ENCODE data around the gene NYNRIN. TPM values are rescaled to one million over a fixed set of nuclear protein-coding genes. Genes with fewer than 3 reads are reported as not detected.
A peak's percentile ranks its signal among the peaks of the same experiment; 100 is the strongest.

The NYNRIN gene
- total and polyA plus RNA-seq, 2 experiments from 2014 or later = 3.1 to 20.0 TPM

DNA sequence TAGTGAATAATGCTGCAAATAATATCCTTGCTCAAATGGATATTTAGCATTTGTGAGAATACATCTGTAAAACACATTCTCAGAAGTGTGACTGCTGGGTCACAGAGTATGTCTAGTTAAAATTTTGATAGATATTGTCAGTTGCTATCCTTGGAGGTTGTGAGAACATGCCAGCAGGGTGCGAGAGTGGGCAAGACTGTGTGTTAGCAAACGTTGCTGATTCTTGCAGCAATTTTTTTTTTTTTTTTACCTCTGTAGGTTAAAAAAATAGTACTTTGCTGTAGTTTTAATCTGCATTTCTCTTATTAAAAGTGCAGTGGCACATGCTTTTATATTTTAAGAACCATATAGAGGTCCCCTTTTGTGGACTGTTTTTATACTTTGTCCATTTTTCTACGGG is 4.5 kb upstream of the NYNRIN start (continued):
- TF ChIP-seq, protein P1, sequence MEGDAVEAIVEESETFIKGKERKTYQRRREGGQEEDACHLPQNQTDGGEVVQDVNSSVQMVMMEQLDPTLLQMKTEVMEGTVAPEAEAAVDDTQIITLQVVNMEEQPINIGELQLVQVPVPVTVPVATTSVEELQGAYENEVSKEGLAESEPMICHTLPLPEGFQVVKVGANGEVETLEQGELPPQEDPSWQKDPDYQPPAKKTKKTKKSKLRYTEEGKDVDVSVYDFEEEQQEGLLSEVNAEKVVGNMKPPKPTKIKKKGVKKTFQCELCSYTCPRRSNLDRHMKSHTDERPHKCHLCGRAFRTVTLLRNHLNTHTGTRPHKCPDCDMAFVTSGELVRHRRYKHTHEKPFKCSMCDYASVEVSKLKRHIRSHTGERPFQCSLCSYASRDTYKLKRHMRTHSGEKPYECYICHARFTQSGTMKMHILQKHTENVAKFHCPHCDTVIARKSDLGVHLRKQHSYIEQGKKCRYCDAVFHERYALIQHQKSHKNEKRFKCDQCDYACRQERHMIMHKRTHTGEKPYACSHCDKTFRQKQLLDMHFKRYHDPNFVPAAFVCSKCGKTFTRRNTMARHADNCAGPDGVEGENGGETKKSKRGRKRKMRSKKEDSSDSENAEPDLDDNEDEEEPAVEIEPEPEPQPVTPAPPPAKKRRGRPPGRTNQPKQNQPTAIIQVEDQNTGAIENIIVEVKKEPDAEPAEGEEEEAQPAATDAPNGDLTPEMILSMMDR (conservative IDR thresholded peaks at IDR 0.05; ENCODE audit: low read depth in 2 of 2) = 0 out of 4 replicates have a peak, but pooled peaks of 1 of the 2 experiments have one; percentile 17
- TF ChIP-seq, protein P2, sequence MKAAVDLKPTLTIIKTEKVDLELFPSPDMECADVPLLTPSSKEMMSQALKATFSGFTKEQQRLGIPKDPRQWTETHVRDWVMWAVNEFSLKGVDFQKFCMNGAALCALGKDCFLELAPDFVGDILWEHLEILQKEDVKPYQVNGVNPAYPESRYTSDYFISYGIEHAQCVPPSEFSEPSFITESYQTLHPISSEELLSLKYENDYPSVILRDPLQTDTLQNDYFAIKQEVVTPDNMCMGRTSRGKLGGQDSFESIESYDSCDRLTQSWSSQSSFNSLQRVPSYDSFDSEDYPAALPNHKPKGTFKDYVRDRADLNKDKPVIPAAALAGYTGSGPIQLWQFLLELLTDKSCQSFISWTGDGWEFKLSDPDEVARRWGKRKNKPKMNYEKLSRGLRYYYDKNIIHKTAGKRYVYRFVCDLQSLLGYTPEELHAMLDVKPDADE (IDR thresholded peaks at IDR 0.05) = no peak
- TF ChIP-seq CREB1 (CRISPR knock-in tag; IDR thresholded peaks at IDR 0.05; ENCODE audit: low read depth) (no peak), NANOG (IDR thresholded peaks at IDR 0.05; ENCODE audit: borderline replicate concordance) (no peak), STAT1 (IDR thresholded peaks at IDR 0.05; ENCODE audit: unreplicated experiment) (no peak), ZNF114 (CRISPR knock-in tag; IDR thresholded peaks at IDR 0.05) (no peak)

DNA sequence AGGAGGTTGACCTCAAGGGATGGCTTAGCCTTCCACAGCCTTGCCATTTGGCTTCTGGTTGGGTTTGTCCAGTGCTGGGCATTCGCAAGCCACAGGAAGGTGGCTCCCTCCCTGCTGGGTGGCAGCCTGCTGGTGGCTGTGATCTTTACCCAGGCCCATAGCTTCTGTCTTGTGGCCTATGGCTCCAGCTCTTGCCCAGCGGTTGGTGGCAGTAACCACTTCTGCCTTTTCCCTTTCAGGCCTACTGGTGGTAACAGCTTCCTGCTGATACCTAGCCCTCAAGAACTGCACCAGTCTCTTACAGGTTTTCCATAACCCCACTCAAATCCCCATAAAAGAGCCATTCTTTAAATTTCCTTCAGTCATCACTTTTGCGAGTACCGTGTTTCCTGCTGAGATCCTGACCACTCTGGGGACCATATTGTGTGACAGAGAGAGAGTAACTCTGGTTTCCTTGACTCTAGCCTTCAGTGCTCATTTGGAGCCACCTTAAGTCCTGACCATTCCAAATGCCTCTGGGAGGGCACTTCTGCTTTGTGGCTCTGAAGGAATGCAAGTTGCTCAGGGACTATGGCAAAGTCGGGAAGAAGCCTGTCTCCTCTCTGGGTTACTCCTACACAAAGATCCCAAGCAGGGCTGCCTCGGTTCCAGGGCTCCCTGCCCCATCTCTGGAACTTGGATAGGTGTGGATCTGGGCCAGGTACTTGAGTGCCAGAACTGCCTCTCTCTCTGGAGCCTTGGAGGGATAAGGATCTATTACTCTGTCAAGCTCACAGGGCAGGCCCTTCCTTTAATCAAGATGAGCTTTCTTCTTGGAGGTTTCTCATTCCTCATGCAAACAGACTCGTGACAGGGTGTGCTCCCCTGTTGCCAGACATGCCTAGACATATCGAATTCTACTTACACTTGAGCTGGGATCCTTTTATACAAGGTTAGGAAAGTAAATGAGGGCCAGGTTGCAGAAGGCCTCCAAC is 2.9 kb upstream of the NYNRIN start:
- no peaks in the 10 kb centered on the region for H3K79me2 ChIP-seq (replicated peaks; ENCODE audit: insufficient read depth)
- no peak overlapping the region for H3K27ac ChIP-seq (ENCODE audit: low read depth)
- DNase-seq (ENCODE audit: low spot score) (no peak), ATAC-seq (no peak)
- H3K27me3 ChIP-seq (ENCODE audit: insufficient read depth) = peaks cover 18% of the 10 kb centered on the region; the same call in 1 of the 2 replicates
- TF ChIP-seq STAT1 (IDR thresholded peaks at IDR 0.05; ENCODE audit: unreplicated experiment) (no peak), CREB1 (CRISPR knock-in tag; IDR thresholded peaks at IDR 0.05; ENCODE audit: low read depth) (no peak), ZNF114 (CRISPR knock-in tag; IDR thresholded peaks at IDR 0.05) (no peak), ZNF331 (CRISPR knock-in tag; IDR thresholded peaks at IDR 0.05; ENCODE audit: low read depth) (no peak), EZH2phosphoT487 (IDR thresholded peaks at IDR 0.05; ENCODE audit: unreplicated experiment) (no peak)
- TF ChIP-seq, protein P1 (conservative IDR thresholded peaks at IDR 0.05; ENCODE audit: low read depth in 2 of 2) = no peak
- TF ChIP-seq, protein P2 (IDR thresholded peaks at IDR 0.05) = no peak
- TF ChIP-seq, protein P3, sequence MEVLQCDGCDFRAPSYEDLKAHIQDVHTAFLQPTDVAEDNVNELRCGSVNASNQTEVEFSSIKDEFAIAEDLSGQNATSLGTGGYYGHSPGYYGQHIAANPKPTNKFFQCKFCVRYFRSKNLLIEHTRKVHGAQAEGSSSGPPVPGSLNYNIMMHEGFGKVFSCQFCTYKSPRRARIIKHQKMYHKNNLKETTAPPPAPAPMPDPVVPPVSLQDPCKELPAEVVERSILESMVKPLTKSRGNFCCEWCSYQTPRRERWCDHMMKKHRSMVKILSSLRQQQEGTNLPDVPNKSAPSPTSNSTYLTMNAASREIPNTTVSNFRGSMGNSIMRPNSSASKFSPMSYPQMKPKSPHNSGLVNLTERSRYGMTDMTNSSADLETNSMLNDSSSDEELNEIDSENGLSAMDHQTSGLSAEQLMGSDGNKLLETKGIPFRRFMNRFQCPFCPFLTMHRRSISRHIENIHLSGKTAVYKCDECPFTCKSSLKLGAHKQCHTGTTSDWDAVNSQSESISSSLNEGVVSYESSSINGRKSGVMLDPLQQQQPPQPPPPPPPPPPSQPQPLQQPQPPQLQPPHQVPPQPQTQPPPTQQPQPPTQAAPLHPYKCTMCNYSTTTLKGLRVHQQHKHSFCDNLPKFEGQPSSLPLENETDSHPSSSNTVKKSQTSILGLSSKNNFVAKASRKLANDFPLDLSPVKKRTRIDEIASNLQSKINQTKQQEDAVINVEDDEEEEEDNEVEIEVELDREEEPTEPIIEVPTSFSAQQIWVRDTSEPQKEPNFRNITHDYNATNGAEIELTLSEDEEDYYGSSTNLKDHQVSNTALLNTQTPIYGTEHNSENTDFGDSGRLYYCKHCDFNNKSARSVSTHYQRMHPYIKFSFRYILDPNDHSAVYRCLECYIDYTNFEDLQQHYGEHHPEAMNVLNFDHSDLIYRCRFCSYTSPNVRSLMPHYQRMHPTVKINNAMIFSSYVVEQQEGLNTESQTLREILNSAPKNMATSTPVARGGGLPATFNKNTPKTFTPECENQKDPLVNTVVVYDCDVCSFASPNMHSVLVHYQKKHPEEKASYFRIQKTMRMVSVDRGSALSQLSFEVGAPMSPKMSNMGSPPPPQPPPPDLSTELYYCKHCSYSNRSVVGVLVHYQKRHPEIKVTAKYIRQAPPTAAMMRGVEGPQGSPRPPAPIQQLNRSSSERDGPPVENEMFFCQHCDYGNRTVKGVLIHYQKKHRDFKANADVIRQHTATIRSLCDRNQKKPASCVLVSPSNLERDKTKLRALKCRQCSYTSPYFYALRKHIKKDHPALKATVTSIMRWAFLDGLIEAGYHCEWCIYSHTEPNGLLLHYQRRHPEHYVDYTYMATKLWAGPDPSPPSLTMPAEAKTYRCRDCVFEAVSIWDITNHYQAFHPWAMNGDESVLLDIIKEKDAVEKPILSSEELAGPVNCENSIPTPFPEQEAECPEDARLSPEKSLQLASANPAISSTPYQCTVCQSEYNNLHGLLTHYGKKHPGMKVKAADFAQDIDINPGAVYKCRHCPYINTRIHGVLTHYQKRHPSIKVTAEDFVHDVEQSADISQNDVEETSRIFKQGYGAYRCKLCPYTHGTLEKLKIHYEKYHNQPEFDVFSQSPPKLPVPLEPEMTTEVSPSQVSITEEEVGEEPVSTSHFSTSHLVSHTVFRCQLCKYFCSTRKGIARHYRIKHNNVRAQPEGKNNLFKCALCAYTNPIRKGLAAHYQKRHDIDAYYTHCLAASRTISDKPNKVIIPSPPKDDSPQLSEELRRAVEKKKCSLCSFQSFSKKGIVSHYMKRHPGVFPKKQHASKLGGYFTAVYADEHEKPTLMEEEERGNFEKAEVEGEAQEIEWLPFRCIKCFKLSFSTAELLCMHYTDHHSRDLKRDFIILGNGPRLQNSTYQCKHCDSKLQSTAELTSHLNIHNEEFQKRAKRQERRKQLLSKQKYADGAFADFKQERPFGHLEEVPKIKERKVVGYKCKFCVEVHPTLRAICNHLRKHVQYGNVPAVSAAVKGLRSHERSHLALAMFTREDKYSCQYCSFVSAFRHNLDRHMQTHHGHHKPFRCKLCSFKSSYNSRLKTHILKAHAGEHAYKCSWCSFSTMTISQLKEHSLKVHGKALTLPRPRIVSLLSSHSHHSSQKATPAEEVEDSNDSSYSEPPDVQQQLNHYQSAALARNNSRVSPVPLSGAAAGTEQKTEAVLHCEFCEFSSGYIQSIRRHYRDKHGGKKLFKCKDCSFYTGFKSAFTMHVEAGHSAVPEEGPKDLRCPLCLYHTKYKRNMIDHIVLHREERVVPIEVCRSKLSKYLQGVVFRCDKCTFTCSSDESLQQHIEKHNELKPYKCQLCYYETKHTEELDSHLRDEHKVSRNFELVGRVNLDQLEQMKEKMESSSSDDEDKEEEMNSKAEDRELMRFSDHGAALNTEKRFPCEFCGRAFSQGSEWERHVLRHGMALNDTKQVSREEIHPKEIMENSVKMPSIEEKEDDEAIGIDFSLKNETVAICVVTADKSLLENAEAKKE (CRISPR knock-in tag; IDR thresholded peaks at IDR 0.05) = no peak
- H3K9me2 ChIP-seq (ENCODE audit: insufficient read depth) = no peaks in the 10 kb centered on the region
- no peaks in the 10 kb centered on the region for H3K36me3 ChIP-seq (ENCODE audit: insufficient read depth)
- H3K4me1 ChIP-seq (ENCODE audit: insufficient read depth) = peaks cover 24% of the 10 kb centered on the region; the same call in 1 of the 2 replicates
- Mint-ChIP-seq H3K4me3 (no peak overlapping the region), H3K36me3 (ENCODE audit: low read depth) (no peaks in the 10 kb centered on the region), H3K27ac (no peak overlapping the region), H3K9me3 (no peaks in the 10 kb centered on the region), H3K4me1 (peaks cover 43% of the 10 kb centered on the region), H3K27me3 (ENCODE audit: insufficient read depth, low read depth, poor library complexity) (peaks cover 12% of the 10 kb centered on the region)
- no peaks in the 10 kb centered on the region; the same call in 1 of the 2 replicates for H4K20me1 ChIP-seq (replicated peaks; ENCODE audit: insufficient read depth)
- H3K4me3 ChIP-seq = no peak overlapping the region
- H3K4me2 ChIP-seq = no peak overlapping the region
- no peaks in the 10 kb centered on the region for H3F3A ChIP-seq (replicated peaks; ENCODE audit: low read depth)
- peak overlapping the region; percentile 43; the same call in 1 of the 2 replicates for H2AFZ ChIP-seq

Measured in GM23338 (cell line).